ENCODE results near the gene SF3A1.

DNA sequence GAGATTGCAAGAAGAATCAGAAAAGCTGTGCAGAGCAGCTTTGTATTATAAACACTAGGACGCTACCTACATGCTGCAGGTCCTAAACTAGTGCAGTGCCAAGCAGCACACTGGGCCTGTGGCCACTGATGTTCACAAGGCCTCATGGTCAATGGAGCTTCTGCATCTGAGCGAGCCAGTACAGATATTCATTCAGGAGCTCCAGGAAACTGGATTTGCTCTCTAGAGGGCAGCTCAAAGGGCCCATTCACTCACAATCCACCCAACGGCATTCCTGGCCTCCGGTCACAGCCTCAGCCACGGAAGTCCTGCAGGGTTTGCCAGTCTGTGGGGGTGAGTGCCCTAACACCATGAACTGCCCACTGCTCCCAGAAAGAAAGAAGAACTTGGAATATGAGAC is 24.1 kb downstream of the SF3A1 start:
- TF ChIP-seq, protein P1, sequence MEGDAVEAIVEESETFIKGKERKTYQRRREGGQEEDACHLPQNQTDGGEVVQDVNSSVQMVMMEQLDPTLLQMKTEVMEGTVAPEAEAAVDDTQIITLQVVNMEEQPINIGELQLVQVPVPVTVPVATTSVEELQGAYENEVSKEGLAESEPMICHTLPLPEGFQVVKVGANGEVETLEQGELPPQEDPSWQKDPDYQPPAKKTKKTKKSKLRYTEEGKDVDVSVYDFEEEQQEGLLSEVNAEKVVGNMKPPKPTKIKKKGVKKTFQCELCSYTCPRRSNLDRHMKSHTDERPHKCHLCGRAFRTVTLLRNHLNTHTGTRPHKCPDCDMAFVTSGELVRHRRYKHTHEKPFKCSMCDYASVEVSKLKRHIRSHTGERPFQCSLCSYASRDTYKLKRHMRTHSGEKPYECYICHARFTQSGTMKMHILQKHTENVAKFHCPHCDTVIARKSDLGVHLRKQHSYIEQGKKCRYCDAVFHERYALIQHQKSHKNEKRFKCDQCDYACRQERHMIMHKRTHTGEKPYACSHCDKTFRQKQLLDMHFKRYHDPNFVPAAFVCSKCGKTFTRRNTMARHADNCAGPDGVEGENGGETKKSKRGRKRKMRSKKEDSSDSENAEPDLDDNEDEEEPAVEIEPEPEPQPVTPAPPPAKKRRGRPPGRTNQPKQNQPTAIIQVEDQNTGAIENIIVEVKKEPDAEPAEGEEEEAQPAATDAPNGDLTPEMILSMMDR (IDR thresholded peaks at IDR 0.05) = no peak
- TF ChIP-seq POLR2A (IDR thresholded peaks at IDR 0.05) = no peak

All from Peyer's patch (tissue), 4 donors.